ENCODE data around the gene KIAA0513. TPM values are rescaled to one million over a fixed set of nuclear protein-coding genes. Genes with fewer than 3 reads are reported as not detected.

Gene KIAA0513
- total and polyA plus RNA-seq, 11 donors = 4.5 to 14.0 (median 9.1) TPM

GRCh38 chr16:84988328-84989080, 39.1 kb upstream of the KIAA0513 start:
- Histone ChIP-seq H3K4me1 (peaks cover 0 to 57% (median 0%) of the 10 kb centered on the region in 12 donors), H3K4me3 (no peak overlapping the region), H3K9me3 (no peaks in the 10 kb centered on the region), H3K27ac (no peak overlapping the region), H3K27me3 (no peaks in the 10 kb centered on the region), H3K36me3 (peaks cover 0 to 89% (median 64%) of the 10 kb centered on the region in 9 donors)
- intact Hi-C loops (cut with DNase I) = loop anchor here in 1 of 10 donors (10.0 kb wide), 1 partner anchor 96 kb away; no protein-coding TSS in a partner anchor
- ATAC-seq = no peak
- TF ChIP-seq CTCF (IDR thresholded peaks at IDR 0.05) = no peak
- no peak for TF ChIP-seq POLR2A (IDR thresholded peaks at IDR 0.05)
- peak in 2 of 5 donors; percentile 9 to 50 for DNase-seq
- WGBS, 4 donors = 88 to 94% (median 92%) methylated on average over 15 to 16 of the region's 16 CpGs

GRCh38 chr16:84989749-84990620, 37.6 kb upstream of the KIAA0513 start:
- Histone ChIP-seq H3K27me3 (no peaks in the 10 kb centered on the region), H3K4me1 (peaks cover 0 to 57% (median 0%) of the 10 kb centered on the region in 12 donors), H3K27ac (no peak overlapping the region), H3K36me3 (peaks cover 0 to 94% (median 76%) of the 10 kb centered on the region in 9 donors), H3K4me3 (no peak overlapping the region), H3K9me3 (no peaks in the 10 kb centered on the region)
- DNase-seq (peak in 1 of 5 donors; percentile 8), ATAC-seq (no peak)
- 87 to 90% (median 89%) methylated on average over 27 of the region's 27 CpGs for WGBS, 4 donors
- intact Hi-C loops (cut with DNase I) = loop anchor here in 1 of 10 donors (10.0 kb wide), 1 partner anchor 95 kb away; no protein-coding TSS in a partner anchor
- TF ChIP-seq POLR2A (IDR thresholded peaks at IDR 0.05) = no peak

GRCh38 chr16:84990782-84991181, 36.8 kb upstream of the KIAA0513 start:
- peaks cover 0 to 96% (median 78%) of the 10 kb centered on the region in 9 donors for H3K36me3 ChIP-seq
- H3K4me1 ChIP-seq = peaks cover 0 to 57% (median 0%) of the 10 kb centered on the region in 12 donors
- DNase-seq (peak in 1 of 5 donors; percentile 2), ATAC-seq (no peak)
- no peaks in the 10 kb centered on the region for H3K27me3 ChIP-seq
- no peaks in the 10 kb centered on the region for H3K9me3 ChIP-seq
- intact Hi-C loops (cut with DNase I) = no loop called here
- no peak overlapping the region for H3K4me3 ChIP-seq
- H3K27ac ChIP-seq = no peak overlapping the region
- WGBS, 4 donors = 95 to 98% (median 95%) methylated on average over 9 of the region's 9 CpGs
- TF ChIP-seq CTCF (IDR thresholded peaks at IDR 0.05) = no peak

GRCh38 chr16:84992717-84993075, 34.9 kb upstream of the KIAA0513 start:
- no peak overlapping the region for H3K4me3 ChIP-seq
- intact Hi-C loops (cut with DNase I) = no loop called here
- WGBS, 4 donors = 87 to 95% (median 88%) methylated on average over 3 of the region's 3 CpGs
- peak overlapping the region in 2 of 12 donors; percentile 38 to 83 for H3K27ac ChIP-seq
- no peaks in the 10 kb centered on the region for H3K9me3 ChIP-seq
- TF ChIP-seq CTCF (IDR thresholded peaks at IDR 0.05) (no peak), POLR2A (IDR thresholded peaks at IDR 0.05) (no peak)
- ATAC-seq (no peak), DNase-seq (no peak)
- H3K36me3 ChIP-seq = peaks cover 0 to 82% (median 59%) of the 10 kb centered on the region in 9 donors
- no peaks in the 10 kb centered on the region for H3K27me3 ChIP-seq
- H3K4me1 ChIP-seq = peaks cover 0 to 52% (median 0%) of the 10 kb centered on the region in 12 donors

Measured in heart left ventricle (tissue), 16 donors.